GM19193 (cell line): ENCODE data around the gene CYTH1.

Experiments
- POLR2A ChIP-seq: IDR thresholded peaks from 4 replicates; pipeline ENCODE4 v1.6.1; 2011; ENCODE audit not compliant: insufficient read depth, insufficient read length; ENCODE audit errors: extremely low read depth

The CYTH1 gene

GRCh38 chr17:78725448-78726021, 56.5 kb downstream of the CYTH1 start:
- TF ChIP-seq POLR2A = no peak

GRCh38 chr17:78724999-78725398, 57.1 kb downstream of the CYTH1 start:
- TF ChIP-seq POLR2A = no peak

DNA sequence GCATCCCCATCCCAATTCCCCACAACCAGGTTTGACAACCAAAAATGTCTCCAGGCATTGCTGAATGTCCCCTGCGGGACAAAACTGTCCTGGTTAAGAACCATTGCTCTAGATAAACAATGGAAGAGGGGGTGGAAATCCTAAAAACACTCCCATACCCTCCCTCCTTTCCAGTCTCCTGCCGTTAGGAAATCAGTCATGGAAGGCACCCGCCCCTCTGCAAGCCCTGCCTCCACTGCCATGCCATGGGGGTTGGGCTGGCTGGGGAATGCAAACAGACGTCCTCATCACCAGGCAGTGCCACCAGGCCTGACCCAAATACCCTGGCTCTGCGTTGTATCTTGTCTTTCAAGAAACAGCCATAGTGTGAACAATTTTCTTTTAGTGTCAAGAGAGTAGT, 57.5 kb downstream of the CYTH1 start:
- no peak for TF ChIP-seq POLR2A

DNA sequence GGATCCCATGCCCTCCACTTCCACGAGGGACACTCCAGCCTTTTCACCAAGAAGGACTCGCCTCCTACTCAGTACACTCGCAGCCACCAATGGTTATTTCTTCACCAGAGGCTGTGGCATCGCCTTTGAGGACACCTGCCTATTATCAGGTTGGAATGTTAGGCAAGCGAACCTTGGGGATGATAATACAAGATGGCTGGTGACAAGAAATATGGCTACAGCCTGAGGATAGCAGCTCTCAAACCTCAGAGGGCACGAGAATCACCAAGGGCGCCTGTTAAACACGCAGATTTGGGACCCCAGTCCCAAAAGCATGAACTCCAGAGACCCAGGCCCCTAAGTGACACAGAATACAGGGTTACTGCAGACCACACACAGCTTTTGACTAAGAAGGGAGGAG, 58.1 kb downstream of the CYTH1 start:
- TF ChIP-seq POLR2A = no peak

GRCh38 chr17:78723001-78723796, 58.9 kb downstream of the CYTH1 start:
- TF ChIP-seq POLR2A = no peak

DNA sequence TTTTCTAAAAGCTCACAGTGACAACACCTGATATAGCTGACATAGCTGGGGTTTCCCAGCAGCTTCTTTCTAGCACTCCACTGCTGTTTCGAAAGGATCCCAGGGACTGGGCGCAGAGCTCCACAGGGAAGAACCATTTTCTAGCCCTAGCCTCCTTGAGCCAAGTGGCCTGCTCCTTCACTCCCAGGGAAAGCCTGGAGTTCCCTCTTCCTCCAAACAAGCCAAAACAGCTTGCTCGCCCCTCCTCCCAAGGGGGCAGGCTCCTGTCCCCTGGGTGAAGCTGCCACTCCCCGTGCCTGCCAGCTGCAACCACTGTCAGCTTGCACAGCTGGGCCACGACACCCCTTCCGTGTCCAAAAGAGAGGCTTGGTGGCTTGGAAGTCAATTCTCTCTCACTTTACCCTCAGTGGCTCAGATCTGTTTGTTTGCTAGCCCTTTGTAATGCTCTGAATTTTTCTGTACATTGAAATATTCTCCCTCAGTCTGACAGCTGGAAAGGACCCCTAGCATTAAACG, 59.8 kb downstream of the CYTH1 start:
- TF ChIP-seq POLR2A = no peak

GRCh38 chr17:78719630-78720298, 62.3 kb downstream of the CYTH1 start:
- TF ChIP-seq POLR2A = no peak

DNA sequence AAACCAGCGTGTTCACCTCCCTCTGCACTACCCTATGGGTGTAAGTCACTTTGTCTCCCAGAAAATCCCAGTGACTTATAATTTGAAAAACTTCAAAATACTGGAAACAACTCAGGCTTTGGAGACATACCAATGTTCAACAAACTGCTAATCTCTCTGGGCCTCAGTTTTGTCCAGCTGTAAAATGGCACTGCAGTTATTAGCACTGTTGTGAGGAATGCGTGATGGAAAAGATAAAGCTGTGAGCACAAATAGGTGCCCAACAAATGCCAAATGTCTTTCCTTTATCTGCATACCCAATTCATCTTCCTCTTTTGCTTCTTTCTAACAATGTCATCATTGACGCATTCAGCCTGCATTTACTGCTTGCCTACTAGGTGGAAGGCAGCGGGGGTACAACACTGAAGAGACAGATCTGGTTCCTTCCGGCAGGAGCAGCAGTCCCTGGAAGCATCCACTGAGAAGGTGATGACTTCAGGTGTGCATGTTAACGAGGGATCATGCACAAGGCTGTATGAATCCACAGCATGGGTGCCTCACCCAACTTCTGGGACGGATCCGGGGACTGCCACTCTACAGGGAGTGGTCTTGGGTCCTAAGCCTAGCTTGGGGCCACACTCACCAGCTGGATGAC, 63.4 kb downstream of the CYTH1 start:
- TF ChIP-seq POLR2A = no peak

GRCh38 chr17:78717431-78717980, 64.6 kb downstream of the CYTH1 start:
- TF ChIP-seq POLR2A = no peak

DNA sequence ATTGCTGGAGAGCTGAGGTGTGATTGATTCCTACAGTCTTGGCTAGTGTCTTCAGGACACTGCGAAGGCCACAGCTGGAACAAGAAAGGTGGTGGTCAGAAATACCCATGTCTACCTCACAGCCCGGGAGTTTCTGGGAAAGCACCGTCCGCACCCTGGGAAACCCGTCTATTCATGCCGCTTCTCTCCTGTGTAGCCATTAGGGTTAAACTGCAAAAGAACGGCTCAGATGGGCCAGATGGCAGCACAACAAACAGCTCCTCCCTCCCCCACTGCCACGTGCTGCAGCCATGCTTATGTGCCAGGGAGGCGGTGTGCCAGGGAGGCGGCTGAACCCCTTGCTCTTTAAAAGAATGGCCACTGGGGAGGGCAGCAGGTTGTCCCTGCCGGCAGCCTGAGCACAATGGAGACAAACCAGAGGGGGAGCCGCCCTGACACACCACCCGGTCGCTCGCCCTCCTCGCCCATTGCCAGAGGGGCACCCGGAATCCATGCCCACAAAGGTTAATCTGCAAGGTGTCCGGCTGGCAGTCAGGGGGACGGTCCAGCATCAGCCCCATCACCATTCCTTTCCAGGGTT, 65.2 kb downstream of the CYTH1 start:
- TF ChIP-seq POLR2A = peak; percentile 18

DNA sequence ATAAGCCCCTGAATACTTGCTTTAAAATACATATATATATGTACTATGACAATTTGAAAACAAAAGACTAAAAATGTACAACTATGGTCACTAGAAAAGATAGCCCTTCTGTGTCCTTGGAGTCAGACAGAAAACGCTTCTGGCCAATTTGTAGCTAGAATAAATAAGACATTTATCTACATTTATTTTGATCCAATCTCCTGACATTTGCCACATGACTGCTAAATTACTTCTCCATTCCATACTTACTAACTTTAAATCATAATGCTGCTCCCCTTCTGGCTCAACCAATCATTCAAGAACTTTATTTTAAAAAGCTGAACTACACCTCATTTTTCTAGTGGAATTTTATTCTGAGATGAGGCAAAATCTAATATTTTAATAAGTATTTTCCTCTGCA, 65.8 kb downstream of the CYTH1 start:
- TF ChIP-seq POLR2A = no peak

- no peak for TF ChIP-seq POLR2A
Observed at GRCh38 chr17:78715876-78716275, 66.2 kb downstream of the CYTH1 start.

DNA sequence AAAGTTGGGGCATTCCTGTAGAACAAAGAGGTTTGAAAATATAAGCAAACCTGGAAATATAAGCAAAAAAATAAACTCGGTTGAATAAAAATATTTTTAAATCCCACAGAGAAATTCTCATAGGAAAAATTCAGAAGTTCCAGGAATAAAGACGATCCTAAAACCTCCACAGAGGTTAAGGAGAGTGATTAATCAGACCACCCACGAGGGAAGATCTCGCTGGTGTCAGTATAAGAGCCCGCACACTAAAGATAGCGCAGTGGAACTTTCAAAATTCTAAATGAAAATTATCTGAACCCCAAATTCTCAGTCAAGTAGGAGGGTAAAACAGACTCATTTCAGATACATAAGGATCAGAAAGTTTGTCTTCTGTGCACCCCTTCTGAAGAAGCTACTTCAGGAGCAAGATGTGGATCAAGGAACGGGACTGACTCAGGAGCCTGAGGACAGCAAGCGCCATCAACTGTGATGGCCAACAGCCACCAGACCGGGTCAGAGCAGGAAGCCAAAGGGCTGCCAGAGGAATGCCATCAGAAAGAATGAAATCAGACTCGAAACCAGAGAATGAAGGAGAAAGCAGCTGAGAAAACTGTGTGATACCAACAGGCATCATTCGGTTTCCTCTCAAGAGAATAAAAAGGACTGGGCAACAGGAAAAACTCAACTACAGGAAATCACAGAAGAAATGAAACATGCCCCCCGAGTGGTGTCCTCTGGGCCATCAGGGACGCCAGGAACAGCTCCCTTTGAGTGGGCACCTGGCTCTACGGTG, 66.9 kb downstream of the CYTH1 start:
- no peak for TF ChIP-seq POLR2A

GRCh38 chr17:78714534-78714933, 67.5 kb downstream of the CYTH1 start:
- no peak for TF ChIP-seq POLR2A
